T follicular helper cell (primary cell): Measurements from ENCODE around the gene GBF1.

Source experiments
- DNase-seq: peaks from one replicate; pipeline ENCODE4 v3.0.0-alpha.2; 2020; ENCODE audit warnings: low read depth

The GBF1 gene

DNA sequence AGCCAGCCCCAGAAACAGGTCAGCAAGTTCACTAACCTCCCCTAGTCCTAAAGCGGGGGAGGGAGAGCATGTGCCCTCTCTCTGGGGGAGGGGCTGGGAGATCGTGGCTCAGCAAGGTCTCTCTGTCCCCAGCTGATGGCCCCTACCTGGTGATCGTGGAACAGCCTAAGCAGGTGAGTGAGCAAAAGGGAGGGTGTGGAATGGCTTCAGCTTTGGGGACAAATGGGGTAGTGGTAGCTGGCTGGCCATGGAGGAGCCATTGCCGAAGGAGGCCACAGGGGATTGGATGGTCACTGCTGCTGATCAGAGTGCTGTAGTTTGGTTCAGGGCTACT, 151.0 kb downstream of the GBF1 start:
- DNase-seq, result no peak

DNA sequence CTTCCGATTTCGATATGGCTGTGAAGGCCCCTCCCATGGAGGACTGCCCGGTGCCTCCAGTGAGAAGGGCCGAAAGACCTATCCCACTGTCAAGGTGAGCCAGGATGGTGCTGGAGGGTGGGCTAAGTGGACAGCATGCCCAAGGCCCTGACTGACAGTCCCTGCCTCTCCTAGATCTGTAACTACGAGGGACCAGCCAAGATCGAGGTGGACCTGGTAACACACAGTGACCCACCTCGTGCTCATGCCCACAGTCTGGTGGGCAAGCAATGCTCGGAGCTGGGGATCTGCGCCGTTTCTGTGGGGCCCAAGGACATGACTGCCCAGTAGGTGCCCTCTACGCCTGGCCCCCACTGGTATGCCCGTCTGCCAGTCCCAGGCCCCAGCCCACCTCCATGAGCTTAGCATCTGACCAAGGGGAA, 151.4 kb downstream of the GBF1 start:
- DNase-seq, result no peak

DNA sequence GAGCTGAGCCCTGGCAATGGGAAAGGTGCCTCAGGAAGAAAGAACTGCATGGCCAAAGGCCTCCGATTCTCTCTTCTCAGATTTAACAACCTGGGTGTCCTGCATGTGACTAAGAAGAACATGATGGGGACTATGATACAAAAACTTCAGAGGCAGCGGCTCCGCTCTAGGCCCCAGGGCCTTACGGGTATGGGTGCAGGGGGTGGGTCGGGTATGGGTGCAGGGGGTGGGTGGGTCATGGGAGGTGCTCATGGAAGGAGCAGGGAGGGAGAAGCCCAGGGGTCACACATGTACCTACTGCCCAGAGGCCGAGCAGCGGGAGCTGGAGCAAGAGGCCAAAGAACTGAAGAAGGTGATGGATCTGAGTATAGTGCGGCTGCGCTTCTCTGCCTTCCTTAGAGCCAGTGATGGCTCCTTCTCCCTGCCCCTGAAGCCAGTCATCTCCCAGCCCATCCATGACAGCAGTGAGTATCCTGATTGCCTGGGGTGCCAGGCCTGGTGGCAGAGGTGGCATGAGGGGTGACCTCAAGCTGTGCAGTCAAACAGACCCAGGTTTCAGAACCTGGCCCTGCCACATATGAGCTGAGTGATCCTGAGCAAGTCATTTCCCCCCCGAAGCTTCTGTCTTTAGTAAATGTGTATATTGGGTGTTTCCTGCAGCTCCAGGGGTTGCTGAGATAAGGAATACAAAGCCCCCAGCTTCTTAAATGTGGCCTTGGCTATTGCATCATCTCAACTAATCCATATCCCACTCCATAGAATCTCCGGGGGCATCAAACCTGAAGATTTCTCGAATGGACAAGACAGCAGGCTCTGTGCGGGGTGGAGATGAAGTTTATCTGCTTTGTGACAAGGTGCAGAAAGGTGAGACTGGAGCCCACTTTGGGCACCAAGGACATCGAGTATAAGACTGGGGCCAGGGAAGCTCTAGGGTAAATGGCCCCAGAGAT, 152.2 kb downstream of the GBF1 start:
- no peak for DNase-seq

DNA sequence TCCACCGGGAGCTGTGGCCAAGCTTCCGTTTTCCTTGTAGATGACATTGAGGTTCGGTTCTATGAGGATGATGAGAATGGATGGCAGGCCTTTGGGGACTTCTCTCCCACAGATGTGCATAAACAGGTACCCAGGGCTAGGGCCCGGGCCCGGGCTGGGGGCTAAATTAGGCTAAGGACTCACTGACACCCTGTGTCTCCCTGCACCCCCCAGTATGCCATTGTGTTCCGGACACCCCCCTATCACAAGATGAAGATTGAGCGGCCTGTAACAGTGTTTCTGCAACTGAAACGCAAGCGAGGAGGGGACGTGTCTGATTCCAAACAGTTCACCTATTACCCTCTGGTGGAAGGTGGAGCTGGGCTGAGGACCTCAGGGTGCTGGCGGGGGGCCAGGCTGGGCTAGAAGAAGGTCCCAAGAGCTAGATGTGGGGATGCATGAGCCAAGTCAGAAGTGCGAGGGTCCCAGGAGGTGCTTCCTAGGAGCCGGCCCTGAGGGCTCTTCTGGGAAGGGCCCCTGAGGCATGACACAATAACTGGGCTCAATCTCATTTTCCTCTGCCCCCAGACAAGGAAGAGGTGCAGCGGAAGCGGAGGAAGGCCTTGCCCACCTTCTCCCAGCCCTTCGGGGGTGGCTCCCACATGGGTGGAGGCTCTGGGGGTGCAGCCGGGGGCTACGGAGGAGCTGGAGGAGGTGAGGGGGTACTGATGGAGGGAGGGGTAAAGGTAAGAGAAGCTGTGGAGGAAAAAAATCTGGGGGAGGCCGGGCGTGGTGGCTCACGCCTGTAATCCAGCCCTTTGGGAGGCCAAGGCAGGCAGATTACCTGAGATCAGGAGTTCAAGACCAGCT, 153.1 kb downstream of the GBF1 start:
- DNase-seq, result no peak

DNA sequence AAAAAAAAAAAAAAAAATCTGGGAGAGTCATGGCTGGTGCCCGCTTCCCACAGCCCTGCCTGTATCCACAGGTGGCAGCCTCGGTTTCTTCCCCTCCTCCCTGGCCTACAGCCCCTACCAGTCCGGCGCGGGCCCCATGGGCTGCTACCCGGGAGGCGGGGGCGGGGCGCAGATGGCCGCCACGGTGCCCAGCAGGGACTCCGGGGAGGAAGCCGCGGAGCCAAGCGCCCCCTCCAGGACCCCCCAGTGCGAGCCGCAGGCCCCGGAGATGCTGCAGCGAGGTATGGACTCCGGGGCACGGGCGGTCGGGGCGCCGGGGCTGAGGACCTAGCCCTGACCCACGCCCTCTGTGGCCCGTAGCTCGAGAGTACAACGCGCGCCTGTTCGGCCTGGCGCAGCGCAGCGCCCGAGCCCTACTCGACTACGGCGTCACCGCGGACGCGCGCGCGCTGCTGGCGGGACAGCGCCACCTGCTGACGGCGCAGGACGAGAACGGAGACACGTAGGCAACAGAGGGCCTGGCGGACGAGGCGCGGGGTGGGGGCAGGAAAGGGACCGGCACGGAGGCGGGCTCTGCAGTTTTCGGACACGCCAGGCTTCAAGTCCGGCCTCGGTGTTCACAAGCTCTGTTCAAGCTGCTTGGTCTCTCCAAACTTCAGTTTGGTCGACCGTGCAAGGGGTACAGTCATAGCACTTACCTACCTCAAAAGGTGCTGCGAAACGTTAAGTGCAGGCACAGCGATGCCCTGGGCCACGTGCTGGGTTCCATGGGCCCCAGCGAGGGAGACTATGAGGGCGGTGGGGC, 154.1 kb downstream of the GBF1 start:
- DNase-seq, result peak; percentile 82

DNA sequence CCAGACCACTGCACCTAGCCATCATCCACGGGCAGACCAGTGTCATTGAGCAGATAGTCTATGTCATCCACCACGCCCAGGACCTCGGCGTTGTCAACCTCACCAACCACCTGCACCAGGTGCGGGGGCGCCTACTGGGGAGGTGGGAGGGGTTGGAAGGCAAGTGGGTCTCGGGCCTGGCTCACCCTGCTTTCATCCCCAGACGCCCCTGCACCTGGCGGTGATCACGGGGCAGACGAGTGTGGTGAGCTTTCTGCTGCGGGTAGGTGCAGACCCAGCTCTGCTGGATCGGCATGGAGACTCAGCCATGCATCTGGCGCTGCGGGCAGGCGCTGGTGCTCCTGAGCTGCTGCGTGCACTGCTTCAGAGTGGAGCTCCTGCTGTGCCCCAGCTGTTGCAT, 154.7 kb downstream of the GBF1 start:
- no peak for DNase-seq

DNA sequence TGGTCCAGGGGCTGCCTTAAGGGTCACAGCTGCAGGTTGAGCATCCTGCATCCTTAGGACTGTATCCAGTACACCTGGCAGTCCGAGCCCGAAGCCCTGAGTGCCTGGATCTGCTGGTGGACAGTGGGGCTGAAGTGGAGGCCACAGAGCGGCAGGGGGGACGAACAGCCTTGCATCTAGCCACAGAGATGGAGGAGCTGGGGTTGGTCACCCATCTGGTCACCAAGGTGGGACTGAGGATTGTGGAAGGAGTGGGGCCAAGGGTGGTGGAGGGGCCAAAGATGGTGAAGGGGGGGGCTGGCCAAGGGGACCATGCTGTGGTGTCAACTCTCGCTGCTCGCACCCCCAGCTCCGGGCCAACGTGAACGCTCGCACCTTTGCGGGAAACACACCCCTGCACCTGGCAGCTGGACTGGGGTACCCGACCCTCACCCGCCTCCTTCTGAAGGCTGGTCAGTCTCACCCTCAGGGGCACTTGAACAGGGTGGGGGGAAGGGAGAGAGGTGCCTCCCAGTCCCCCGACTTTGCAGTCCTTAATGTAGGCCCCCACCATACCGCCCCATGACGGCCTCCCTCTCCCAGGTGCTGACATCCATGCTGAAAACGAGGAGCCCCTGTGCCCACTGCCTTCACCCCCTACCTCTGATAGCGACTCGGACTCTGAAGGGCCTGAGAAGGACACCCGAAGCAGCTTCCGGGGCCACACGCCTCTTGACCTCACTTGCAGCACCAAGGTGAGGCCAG, 155.4 kb downstream of the GBF1 start:
- no peak for DNase-seq

DNA sequence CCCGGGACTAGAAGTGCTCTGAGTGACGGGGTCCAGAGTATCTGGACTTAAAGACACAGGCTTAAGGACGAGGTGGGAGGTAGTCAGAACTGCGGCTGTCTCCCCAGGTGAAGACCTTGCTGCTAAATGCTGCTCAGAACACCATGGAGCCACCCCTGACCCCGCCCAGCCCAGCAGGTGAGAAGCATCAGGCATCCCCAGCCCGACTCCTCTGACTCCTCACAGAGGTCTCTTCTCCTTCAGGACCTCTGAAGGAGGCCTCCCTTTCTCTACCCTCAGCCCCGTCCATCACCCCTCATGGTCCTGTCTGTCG, 156.0 kb downstream of the GBF1 start:
- DNase-seq, result no peak

DNA sequence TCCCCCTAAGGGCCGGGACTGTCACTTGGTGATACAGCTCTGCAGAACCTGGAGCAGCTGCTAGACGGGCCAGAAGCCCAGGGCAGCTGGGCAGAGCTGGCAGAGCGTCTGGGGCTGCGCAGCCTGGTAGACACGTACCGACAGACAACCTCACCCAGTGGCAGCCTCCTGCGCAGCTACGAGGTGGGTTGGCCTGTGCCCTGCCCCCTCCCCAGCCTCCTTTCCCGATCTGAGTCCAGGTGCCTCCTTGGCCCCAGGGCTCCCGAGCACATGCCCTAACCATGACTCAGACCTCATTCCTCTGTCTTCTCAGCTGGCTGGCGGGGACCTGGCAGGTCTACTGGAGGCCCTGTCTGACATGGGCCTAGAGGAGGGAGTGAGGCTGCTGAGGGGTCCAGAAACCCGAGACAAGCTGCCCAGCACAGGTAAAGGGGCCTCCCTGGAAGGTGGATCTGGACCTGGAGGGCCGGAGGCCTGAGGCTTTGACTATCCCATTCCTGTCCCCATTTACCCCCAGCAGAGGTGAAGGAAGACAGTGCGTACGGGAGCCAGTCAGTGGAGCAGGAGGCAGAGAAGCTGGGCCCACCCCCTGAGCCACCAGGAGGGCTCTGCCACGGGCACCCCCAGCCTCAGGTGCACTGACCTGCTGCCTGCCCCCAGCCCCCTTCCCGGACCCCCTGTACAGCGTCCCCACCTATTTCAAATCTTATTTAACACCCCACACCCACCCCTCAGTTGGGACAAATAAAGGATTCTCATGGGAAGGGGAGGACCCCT, 156.6 kb downstream of the GBF1 start:
- no peak for DNase-seq

DNA sequence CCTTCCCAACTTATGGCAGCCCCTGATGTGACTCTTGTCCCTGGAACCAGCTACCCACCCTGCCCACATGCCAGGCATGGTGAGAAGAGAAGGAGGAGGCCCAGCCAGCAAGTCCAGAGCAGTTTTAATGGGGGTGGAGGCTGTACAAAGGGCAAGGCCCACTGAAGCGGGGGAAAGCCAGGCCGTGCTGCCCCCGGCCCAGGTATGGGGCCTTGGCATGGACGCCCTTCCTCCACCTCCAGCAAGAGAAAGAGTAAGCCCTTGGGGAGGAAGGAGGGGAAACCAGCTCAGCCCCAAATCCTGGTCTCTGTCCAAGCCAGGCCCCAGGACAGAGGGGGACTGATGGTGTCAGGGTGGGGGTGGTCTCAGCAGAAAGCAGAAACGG, 157.2 kb downstream of the GBF1 start:
- no peak for DNase-seq

DNA sequence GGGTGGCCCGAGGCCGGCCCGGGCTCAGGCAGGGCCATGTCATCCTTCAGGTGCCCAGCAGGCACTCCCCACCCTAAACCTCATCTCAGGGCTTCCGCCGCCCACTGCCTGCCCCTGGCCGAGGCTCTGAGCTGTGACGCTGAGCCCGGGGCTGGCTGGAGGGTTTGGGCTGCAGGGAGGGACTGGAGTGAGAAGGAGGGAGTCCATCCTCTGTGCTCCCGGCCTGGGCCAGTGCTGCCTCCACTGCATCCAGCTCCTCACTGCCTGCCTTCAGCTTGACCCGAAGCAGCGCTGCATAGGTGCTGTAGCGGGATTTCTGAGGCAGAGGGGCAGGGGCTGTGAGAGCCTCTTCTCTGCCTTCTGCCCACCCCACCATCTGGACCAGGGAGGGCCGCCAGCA, 157.8 kb downstream of the GBF1 start:
- no peak for DNase-seq

DNA sequence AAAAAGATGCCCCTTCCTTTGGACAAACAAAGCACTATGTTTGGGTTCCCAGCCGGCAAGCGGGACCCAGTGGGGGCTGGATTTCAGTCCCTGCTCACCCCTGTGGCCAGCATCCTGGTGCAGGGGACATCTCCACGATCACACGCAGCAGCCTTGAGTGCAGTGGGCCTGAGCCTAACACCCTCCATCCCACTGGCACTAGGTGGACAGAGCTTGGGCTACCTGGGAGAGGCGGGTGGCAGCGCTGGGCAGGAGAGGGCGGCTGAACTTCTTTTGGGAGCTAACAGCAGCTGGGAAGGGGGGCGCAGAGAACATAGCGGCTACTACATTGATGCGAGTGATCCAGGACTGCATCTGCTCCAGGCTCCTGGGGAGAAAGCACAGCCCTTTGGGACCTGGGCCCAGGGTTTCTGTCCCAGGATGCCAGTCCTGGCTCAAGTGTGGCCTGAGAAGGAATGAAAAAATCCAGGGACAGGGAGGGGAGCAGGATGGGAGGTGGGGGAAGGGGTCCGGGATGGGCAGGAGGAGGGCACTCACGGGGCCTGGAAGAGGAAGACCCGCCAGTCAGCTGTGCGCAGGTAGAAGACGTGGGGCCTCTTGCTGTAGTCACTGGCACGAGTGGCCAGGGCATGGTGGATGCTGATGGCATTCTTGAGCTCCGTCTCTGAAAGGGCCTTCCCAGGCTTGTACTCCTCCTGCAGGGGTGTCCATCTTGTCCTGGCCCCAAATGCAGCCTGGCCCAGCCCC, 159.2 kb downstream of the GBF1 start:
- no peak for DNase-seq

DNA sequence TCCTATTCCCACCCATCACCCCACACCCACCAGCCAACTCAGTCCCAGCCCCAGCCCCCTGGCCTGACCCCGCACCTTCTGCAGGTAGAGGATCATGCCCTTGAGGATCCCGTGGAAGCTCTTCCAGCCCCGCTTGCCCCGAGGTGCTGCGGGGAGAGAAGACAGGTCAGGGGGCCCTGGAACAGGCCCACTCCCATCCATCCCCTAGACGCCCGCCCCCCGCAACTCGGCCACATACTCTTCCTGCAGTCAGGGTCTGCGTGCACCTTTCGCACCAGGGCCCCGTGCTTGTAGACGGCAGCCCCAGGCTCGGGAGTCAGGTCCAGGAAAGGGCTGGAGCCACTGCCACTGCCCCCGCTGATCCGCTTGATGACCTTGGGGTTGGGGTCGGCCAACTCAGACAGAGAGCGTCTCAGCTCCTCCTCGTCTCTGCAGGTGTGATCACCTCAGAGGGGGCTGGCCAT, 159.8 kb downstream of the GBF1 start:
- DNase-seq, result no peak

DNA sequence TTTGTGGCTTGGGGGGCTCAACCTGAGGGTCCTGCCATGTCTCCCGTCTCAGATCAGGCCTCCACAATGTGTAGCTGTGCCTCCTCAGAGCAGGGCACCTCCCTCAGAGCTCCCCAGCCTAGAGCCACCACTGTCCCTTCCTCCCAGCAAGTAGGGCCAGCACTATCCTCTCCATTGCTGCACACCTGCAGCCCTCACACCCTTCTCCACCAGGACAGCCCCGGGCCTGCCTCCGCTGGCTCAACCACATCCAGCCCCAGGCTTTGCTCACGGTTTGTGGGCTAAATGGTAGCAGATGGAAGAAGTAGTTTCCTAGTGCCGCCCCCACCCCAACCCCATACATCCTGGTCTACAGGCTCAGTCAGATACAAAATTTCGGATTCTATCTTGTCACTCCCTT, 160.3 kb downstream of the GBF1 start:
- no peak for DNase-seq

DNA sequence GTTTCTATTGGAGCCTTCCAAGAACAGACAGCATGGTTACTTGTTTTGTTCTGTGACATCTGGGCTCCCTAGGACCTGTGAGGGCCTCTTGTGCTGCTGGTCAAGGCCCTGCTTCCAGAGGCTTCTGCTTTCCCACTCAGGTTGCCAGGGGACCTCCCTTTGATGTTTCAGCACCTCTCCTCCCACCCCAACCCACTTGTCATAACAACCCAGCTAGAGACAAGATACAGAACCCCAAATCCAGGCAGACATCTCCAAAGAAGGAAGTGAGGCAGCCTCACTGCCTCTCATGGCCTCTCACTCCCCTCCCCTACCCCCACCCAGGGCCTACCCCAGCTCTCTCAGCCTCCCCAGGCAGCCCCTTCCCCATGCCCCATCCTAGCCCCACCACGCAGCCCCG, 161.5 kb downstream of the GBF1 start:
- DNase-seq, result no peak

DNA sequence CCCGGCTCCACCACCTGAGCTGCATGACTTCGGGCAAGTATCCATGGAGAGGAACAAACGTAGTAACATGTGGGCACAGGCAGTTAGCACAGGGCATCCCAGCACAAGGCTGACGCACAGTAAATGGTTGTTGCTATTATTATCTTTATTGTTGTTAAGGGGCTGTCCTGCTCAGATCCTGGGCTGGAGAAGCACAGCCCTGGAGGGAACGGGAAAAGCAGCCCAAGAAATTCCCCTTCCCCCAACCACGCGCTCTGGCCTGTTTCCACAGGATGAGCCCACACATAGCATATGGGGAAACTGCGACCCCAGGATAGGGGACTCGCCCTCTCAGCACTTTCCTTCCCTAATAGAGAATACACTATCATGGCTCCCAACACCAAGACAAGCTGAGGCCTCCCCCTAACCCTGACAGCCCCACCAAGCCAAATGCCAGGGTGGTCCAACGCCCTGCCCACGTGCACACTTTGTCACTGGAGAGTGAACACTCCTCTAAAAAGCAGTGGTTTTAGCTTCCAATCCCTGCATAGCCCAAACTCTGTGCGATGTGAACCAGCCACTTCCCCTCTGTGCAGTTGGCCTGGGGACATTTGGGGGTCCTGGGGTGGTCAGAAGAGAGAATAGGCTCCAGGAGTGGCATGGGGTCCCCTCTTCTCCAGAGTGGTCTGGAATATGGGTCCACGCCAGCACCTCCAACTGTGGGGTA, 162.2 kb downstream of the GBF1 start:
- DNase-seq, result no peak

DNA sequence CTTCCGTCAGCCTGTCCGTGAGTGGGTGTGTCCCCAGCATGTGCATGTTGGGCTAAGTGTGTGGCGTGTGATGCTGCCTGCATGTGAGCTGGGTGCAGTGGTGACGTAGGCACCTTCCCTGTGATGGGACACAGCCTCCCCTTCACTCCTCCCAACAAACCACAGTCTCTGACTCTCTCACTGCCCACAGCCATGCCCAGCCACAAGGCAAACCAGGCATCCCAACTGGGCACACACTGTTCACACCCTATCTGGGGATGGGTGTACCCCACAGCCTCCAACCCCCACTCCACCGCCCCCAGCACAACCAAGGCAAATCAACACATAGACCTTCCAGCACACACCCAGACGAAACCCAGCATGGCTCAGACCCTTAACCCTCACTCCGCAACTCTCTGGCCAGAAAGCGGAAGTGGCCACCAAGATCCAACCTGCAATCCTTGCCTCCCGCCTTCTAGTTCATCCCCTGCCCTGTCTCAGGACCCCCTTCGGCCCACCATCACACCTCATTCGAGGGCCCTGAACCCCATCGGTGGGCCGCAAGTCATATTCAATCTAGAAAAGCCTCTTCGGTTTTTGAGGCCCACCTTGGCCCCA, 162.9 kb downstream of the GBF1 start:
- DNase-seq, result no peak

DNA sequence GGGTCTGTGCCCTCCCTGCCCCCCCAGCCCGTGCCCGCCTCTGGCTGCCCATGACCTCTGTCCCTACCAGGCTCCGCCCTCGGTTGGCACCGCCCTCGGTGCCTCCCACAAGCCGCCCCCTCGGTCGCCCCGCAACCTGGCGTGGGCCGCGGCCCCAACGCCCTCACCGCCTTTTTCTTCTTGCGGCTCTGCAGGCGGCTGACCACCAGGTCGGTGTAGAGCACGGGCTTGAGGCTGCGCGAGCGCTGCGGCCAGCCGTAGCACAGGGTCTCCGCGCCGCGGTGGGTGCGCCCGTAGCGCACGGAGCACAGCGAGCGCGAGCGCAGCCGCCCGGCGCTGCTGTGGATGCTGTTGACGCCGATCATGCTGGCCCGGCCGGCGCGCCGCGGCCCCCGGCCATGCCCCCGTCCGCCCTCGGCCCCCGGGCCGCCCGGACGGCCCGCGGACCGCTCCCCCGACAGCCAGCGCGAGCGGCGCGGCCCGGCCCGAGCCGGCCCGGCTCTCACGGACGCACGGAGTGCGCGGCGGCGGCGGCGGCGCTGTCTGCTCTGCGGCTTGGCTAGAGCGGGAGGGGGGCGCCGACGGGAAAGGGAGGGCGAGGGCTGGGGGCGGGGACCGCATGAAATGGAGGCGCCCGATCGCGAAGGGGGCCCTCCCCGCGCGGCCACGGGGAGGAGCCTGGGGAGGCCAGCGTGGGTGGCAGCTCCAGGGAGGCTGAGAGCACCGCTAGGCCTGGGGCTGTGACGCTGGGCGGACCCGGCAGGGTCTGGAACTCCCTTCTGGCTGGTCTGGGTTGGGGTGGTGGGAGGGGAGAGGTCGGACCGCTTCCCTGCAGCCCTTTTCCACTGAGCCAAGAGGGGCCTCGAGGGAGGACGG, 163.6 kb downstream of the GBF1 start:
- peak; percentile 65 for DNase-seq
